Right lobe of liver (tissue), 4 donors: ENCODE measurements around the gene PNKP.

Source experiments
- POLR2A ChIP-seq: fragments of 450-650 bp; IDR thresholded peaks from one replicate; pipeline ENCODE4 v1.6.1; 2017; ENCODE audit warnings: antibody characterized with exemption, mild to moderate bottlenecking
- TF ChIP-seq, protein P1 (sequence below), 4 donors: fragments of 200-600 bp in 3 of 4; fragments of 450-650 bp in 1 of 4; IDR thresholded peaks; one replicate each; pipeline versions ENCODE4 v1.5.1 to v1.8.0; 2016 to 2022; ENCODE audit warnings: antibody characterized with exemption in 4 of 4, mild to moderate bottlenecking in 2 of 4
- donor health status: DM: no; HTN: no; CAD: no.
- donor health status: DM: no; HTN: no; CAD: no.
- donor health status: DM: no; HTN: yes; CAD: no.

GRCh38 chr19:49836176-49837008 is 31.0 kb downstream of the PNKP start:
- TF ChIP-seq, protein P1, sequence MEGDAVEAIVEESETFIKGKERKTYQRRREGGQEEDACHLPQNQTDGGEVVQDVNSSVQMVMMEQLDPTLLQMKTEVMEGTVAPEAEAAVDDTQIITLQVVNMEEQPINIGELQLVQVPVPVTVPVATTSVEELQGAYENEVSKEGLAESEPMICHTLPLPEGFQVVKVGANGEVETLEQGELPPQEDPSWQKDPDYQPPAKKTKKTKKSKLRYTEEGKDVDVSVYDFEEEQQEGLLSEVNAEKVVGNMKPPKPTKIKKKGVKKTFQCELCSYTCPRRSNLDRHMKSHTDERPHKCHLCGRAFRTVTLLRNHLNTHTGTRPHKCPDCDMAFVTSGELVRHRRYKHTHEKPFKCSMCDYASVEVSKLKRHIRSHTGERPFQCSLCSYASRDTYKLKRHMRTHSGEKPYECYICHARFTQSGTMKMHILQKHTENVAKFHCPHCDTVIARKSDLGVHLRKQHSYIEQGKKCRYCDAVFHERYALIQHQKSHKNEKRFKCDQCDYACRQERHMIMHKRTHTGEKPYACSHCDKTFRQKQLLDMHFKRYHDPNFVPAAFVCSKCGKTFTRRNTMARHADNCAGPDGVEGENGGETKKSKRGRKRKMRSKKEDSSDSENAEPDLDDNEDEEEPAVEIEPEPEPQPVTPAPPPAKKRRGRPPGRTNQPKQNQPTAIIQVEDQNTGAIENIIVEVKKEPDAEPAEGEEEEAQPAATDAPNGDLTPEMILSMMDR (IDR thresholded peaks at IDR 0.05), result no peak
- TF ChIP-seq POLR2A, result no peak
